SU-DHL-6 (cell line): ENCODE data around the gene VAV3.

Source experiments
- H2AFZ ChIP-seq: fragments of 200-600 bp; sonication (generic); 2 replicates; pipeline ENCODE4 v1.6.1; 2014; ENCODE audit warnings: low read depth, mild to moderate bottlenecking, moderate library complexity, mixed read lengths, antibody characterized with exemption, low read length; ENCODE audit not compliant: severe bottlenecking
- H3F3A ChIP-seq: fragments of 200-600 bp; shearing (Covaris generic); 2 replicates; pipeline ENCODE4 v1.6.0; 2016; ENCODE audit warnings: antibody characterized with exemption, mild to moderate bottlenecking; ENCODE audit not compliant: insufficient read depth
- H3K27ac ChIP-seq: fragments of 200-600 bp; sonication (generic); 2 replicates; pipeline ENCODE4 v1.5.1; 2016; ENCODE audit warnings: low read depth, mild to moderate bottlenecking, low read length, moderate library complexity, mixed read lengths
- H3K27me3 ChIP-seq: fragments of 200-600 bp; sonication (generic), shearing (Covaris generic); 2 replicates; pipeline ENCODE4 v1.6.0; 2014; ENCODE audit warnings: mild to moderate bottlenecking, low read length
- H3K36me3 ChIP-seq: fragments of 200-600 bp; sonication (generic); 2 replicates; pipeline ENCODE4 v1.6.1; 2014; ENCODE audit warnings: mild to moderate bottlenecking, low read length, mixed read lengths
- H3K4me2 ChIP-seq: fragments of 300-600, 200-600 bp; shearing (Covaris generic), sonication (generic); 2 replicates; pipeline ENCODE4 v1.6.0; 2014; ENCODE audit warnings: low read length, low read depth, mild to moderate bottlenecking; ENCODE audit not compliant: poor library complexity, severe bottlenecking
- H3K4me3 ChIP-seq: fragments of 200-600 bp; sonication (generic); 2 replicates; pipeline ENCODE4 v1.5.1; 2014; ENCODE audit warnings: antibody characterized with exemption, low read length, mild to moderate bottlenecking, mixed read lengths; ENCODE audit not compliant: insufficient read depth, poor library complexity, severe bottlenecking
- H3K79me2 ChIP-seq: fragments of 200-600 bp; sonication (generic); 2 replicates; pipeline ENCODE4 v1.6.1; 2014; ENCODE audit warnings: mild to moderate bottlenecking, low read length, moderate library complexity; ENCODE audit not compliant: insufficient read depth
- H3K9ac ChIP-seq: fragments of 200-600 bp; sonication (generic); 2 replicates; pipeline ENCODE4 v1.7.0; 2014; ENCODE audit warnings: mild to moderate bottlenecking, low read length
- H3K9me2 ChIP-seq: fragments of 200-600 bp; sonication (generic); replicated peaks from 2 replicates; pipeline ENCODE4 v1.6.1; 2014; ENCODE audit warnings: low read length; ENCODE audit not compliant: insufficient read depth
- H3K9me3 ChIP-seq: fragments of 200-600 bp; sonication (generic); 2 replicates; pipeline ENCODE4 v1.6.1; 2014; ENCODE audit warnings: low read length, mixed read lengths; ENCODE audit not compliant: insufficient read depth
- H4K20me1 ChIP-seq: fragments of 200-600 bp; sonication (generic); 2 replicates; pipeline ENCODE4 v1.6.1; 2014; ENCODE audit warnings: low read depth, mild to moderate bottlenecking, antibody characterized with exemption, low read length, moderate library complexity, mixed read lengths
- CTCF ChIP-seq: fragments of 200-600 bp; sonication (generic); IDR thresholded peaks from one replicate; pipeline ENCODE4 v1.5.1; 2017; ENCODE audit warnings: antibody characterized with exemption, mild to moderate bottlenecking, low read length, moderate library complexity; ENCODE audit not compliant: insufficient read depth, poor library complexity, severe bottlenecking
- EZH2phosphoT487 ChIP-seq: fragments of 200-600 bp; sonication (generic), shearing (Covaris generic); conservative IDR thresholded peaks from 2 replicates; pipeline ENCODE4 v1.6.1; 2018; ENCODE audit warnings: mild to moderate bottlenecking, antibody characterized with exemption, low read length, moderate library complexity, mixed read lengths

Gene VAV3

GRCh38 chr1:107532318-107532717, 432.7 kb downstream of the VAV3 start:
- no peaks in the 10 kb centered on the region for H3K9me3 ChIP-seq
- TF ChIP-seq CTCF (no peak), EZH2phosphoT487 (no peak)
- no peak overlapping the region for H3K4me2 ChIP-seq
- no peaks in the 10 kb centered on the region for H3K79me2 ChIP-seq
- H3F3A ChIP-seq = no peaks in the 10 kb centered on the region
- H3K36me3 ChIP-seq = no peaks in the 10 kb centered on the region
- no peak overlapping the region for H3K4me3 ChIP-seq
- H2AFZ ChIP-seq = no peak overlapping the region
- no peak overlapping the region for H3K27ac ChIP-seq
- no peak overlapping the region for H3K9ac ChIP-seq
- H3K9me2 ChIP-seq = no peaks in the 10 kb centered on the region
- H4K20me1 ChIP-seq = no peaks in the 10 kb centered on the region
- H3K27me3 ChIP-seq = no peaks in the 10 kb centered on the region

GRCh38 chr1:107531065-107531908, 433.7 kb downstream of the VAV3 start:
- no peak overlapping the region for H3K4me3 ChIP-seq
- no peaks in the 10 kb centered on the region for H3K79me2 ChIP-seq
- H4K20me1 ChIP-seq = no peaks in the 10 kb centered on the region
- no peaks in the 10 kb centered on the region for H3K9me2 ChIP-seq
- no peak overlapping the region for H3K9ac ChIP-seq
- no peak overlapping the region for H2AFZ ChIP-seq
- H3K9me3 ChIP-seq = no peaks in the 10 kb centered on the region
- no peaks in the 10 kb centered on the region for H3K27me3 ChIP-seq
- H3K36me3 ChIP-seq = no peaks in the 10 kb centered on the region
- no peak overlapping the region for H3K27ac ChIP-seq
- H3K4me2 ChIP-seq = no peak overlapping the region
- H3F3A ChIP-seq = no peaks in the 10 kb centered on the region
- TF ChIP-seq CTCF (no peak), EZH2phosphoT487 (no peak)

- Histone ChIP-seq H3K4me2 (no peak overlapping the region), H3K27me3 (no peaks in the 10 kb centered on the region), H3K9me3 (no peaks in the 10 kb centered on the region), H4K20me1 (no peaks in the 10 kb centered on the region), H3K79me2 (no peaks in the 10 kb centered on the region), H3F3A (no peaks in the 10 kb centered on the region), H3K27ac (no peak overlapping the region), H3K9me2 (no peaks in the 10 kb centered on the region), H2AFZ (no peak overlapping the region), H3K4me3 (no peak overlapping the region), H3K9ac (no peak overlapping the region), H3K36me3 (no peaks in the 10 kb centered on the region)
- TF ChIP-seq EZH2phosphoT487 (no peak), CTCF (no peak)
These were observed 434.4 kb downstream of the VAV3 start for GRCh38 chr1:107530543-107530942.
